Upper lobe of left lung (tissue), 6 donors: ENCODE results near the gene KRTAP10-4. TPM values are rescaled to one million over a fixed set of nuclear protein-coding genes. Genes with fewer than 3 reads are reported as not detected.
"Not testable (repeated sequence)": the region's sequence is repeated elsewhere in the genome, so short reads cannot be mapped to it uniquely, and the experiment has no call there.

Source experiments
- ATAC-seq, 2 donors: fragments of 200-7000 bp; cut with Tn5 transposase; one replicate each; pipeline ENCODE4 v1.9.1; 2022; ENCODE audit warnings: mild to moderate bottlenecking in 2 of 2, moderate library complexity in 2 of 2; ENCODE audit not compliant: low FRiP score in 2 of 2
- DNase-seq, 2 donors: peaks; one replicate each; pipeline ENCODE4 v3.0.0-alpha.2; 2019 to 2020
- H3K27ac ChIP-seq, 4 donors: fragments of 200-600 bp; sonication (generic); one replicate each; pipeline ENCODE4 v1.5.1; 2016 to 2019
- H3K27me3 ChIP-seq, 4 donors: fragments of 200-600 bp; sonication (generic); one replicate each; pipeline ENCODE4 v1.5.1; 2017 to 2019
- H3K36me3 ChIP-seq, 4 donors: fragments of 200-600 bp; sonication (generic); one replicate each; pipeline ENCODE4 v1.5.1; 2016 to 2019
- H3K4me1 ChIP-seq, 4 donors: fragments of 200-600 bp; sonication (generic); one replicate each; pipeline ENCODE4 v1.5.1; 2018 to 2019
- H3K4me3 ChIP-seq, 4 donors: fragments of 200-600 bp; sonication (generic); one replicate each; pipeline ENCODE4 v1.5.1; 2017 to 2019; ENCODE audit warnings: mild to moderate bottlenecking in 2 of 4, moderate library complexity in 1 of 4
- H3K9me3 ChIP-seq, 4 donors: fragments of 200-600 bp; sonication (generic); one replicate each; pipeline ENCODE4 v1.5.1; 2018 to 2019
- CTCF ChIP-seq, 6 experiments: fragments of 450-650 bp in 4 of 6; fragments of 200-600 bp in 2 of 6; sonication (generic) in 2 of 6; IDR thresholded peaks; one replicate each; pipeline ENCODE4 v1.5.1; 2016 to 2019; ENCODE audit warnings: antibody characterized with exemption in 6 of 6
- EP300 ChIP-seq, 4 donors: sonication (generic); formaldehyde crosslinking; IDR thresholded peaks; one replicate each; pipeline ENCODE4 v1.5.1; 2017; ENCODE audit warnings: antibody characterized with exemption in 4 of 4, control low read depth in 2 of 4
- POLR2A ChIP-seq, 4 donors: fragments of 450-650 bp; IDR thresholded peaks; one replicate each; pipeline ENCODE4 v1.5.1; 2016 to 2017; ENCODE audit warnings: antibody characterized with exemption in 4 of 4, mild to moderate bottlenecking in 2 of 4
- POLR2AphosphoS5 ChIP-seq, 2 donors: sonication (generic); formaldehyde crosslinking; IDR thresholded peaks; one replicate each; pipeline ENCODE4 v1.5.1; 2017; ENCODE audit warnings: antibody characterized with exemption in 2 of 2
- WGBS, 2 donors: methylation state at CpG; one replicate each; pipeline ENCODE4 v1.1.5; 2017 to 2018; 5-methylcytosine and 5-hydroxymethylcytosine counted together
- total RNA-seq, 6 donors: library from RNA; depleted of rRNA in 4 of 6; stranded (reverse); fragments of >200 nt in 4 of 6; gene quantifications; one replicate each; pipeline versions ENCODE4 v1.1.0 to v1.2.1, GENCODE V29; 2016 to 2021
- donor health status: DM: no; HTN: no; CAD: no; lungs with moderate emphysema.
- donor health status: DM: no; HTN: yes; CAD: no; lungs with severe emphysema.

The KRTAP10-4 gene
- total RNA-seq, 6 donors from 2014 or later, result not detected

GRCh38 chr21:44585892-44586291 is 12.4 kb downstream of the KRTAP10-4 start:
- Histone ChIP-seq H3K4me3 (no peak overlapping the region), H3K27me3 (peaks cover 0 to 5% (median 0%) of the 10 kb centered on the region in 4 donors), H3K9me3 (peaks cover 0 to 14% (median 3%) of the 10 kb centered on the region in 4 donors), H3K36me3 (no peaks in the 10 kb centered on the region), H3K27ac (no peak overlapping the region), H3K4me1 (no peaks in the 10 kb centered on the region)
- DNase-seq (no peak), ATAC-seq (no peak)
- 74 to 89% methylated on average over 2 to 3 of the region's 3 CpGs for WGBS, 2 donors
- TF ChIP-seq POLR2A (IDR thresholded peaks at IDR 0.05), result no peak
- no peak for TF ChIP-seq CTCF (IDR thresholded peaks at IDR 0.05)
- no peak for TF ChIP-seq EP300 (IDR thresholded peaks at IDR 0.05)
- TF ChIP-seq POLR2AphosphoS5 (IDR thresholded peaks at IDR 0.05), result no peak

DNA sequence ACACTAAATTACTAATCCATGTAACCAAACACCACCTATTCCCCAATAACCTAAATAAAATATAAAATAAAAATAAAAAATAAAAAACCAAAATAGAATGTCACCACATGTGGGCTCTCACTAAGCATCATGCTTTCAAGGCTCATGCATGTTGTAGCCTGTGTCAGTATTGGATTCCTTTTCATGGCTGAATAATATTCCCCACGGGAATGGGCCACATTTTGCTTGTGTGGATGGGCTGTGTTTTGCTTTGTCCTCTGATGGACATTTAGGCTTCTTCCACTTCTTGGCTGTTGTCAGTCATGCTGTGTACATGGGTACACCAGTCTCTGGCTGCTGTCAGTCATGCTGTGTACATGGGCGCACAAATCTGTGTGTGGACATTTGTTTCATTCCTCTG is 15.6 kb downstream of the KRTAP10-4 start:
- H3K4me1 ChIP-seq, result no peaks in the 10 kb centered on the region
- H3K4me3 ChIP-seq, result no peak overlapping the region
- H3K27ac ChIP-seq, result no peak overlapping the region
- DNase-seq (no peak), ATAC-seq (no peak)
- WGBS, 2 donors, result 92 to 100% methylated on average over 2 of the region's 2 CpGs
- TF ChIP-seq POLR2A (IDR thresholded peaks at IDR 0.05) (no peak), CTCF (IDR thresholded peaks at IDR 0.05) (no peak), POLR2AphosphoS5 (IDR thresholded peaks at IDR 0.05) (no peak), EP300 (IDR thresholded peaks at IDR 0.05) (no peak)
- no peaks in the 10 kb centered on the region for H3K36me3 ChIP-seq
- H3K9me3 ChIP-seq, result no peaks in the 10 kb centered on the region
- peaks cover 0 to 5% (median 0%) of the 10 kb centered on the region in 4 donors for H3K27me3 ChIP-seq

DNA sequence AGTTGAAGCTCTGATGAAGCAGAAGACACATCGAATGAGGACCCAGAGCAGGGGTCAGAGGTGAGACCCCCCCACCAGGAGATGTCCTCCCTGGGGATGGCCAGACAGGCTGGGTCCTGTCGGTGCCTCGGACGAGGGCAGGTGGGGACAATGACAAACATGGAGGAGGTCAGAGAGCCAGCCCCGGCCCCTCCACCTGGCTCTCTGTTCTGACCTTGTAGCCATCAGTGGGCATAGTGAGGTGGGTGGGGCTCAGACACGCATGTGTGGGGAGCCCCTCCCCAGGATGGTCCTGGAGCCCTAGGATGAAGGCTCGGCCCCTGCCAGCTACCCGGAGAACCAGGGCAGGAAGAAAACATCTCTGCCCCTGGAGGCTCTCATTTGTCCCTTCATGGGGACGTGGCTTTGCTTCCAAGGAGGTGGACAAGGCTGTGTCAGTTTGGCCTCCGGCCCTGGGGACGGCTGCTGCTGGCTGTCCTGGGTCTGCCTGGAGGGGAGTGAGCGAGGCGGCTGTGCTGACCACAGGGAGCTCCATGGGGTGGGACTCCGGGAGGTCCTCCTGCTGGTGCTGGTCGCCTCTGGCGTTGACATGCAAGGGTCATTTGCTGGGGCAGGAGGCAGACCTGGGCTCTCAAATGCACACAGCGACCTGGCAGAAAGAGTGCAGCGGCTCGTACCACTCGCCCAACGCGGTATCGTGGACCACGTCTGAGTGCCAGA is 16.2 kb downstream of the KRTAP10-4 start:
- no peaks in the 10 kb centered on the region for H3K4me1 ChIP-seq
- H3K27ac ChIP-seq, result no peak overlapping the region
- DNase-seq (no peak), ATAC-seq (no peak)
- TF ChIP-seq POLR2AphosphoS5 (IDR thresholded peaks at IDR 0.05) (no peak), CTCF (IDR thresholded peaks at IDR 0.05) (no peak), EP300 (IDR thresholded peaks at IDR 0.05) (no peak), POLR2A (IDR thresholded peaks at IDR 0.05) (no peak)
- WGBS, 2 donors, result 83 to 85% methylated on average over 11 to 21 of the region's 24 CpGs
- H3K27me3 ChIP-seq, result peaks cover 0 to 5% (median 0%) of the 10 kb centered on the region in 4 donors
- H3K9me3 ChIP-seq, result no peaks in the 10 kb centered on the region
- no peak overlapping the region for H3K4me3 ChIP-seq
- H3K36me3 ChIP-seq, result no peaks in the 10 kb centered on the region

GRCh38 chr21:44590311-44590721 is 16.8 kb downstream of the KRTAP10-4 start:
- no peaks in the 10 kb centered on the region for H3K36me3 ChIP-seq
- H3K4me1 ChIP-seq, result no peaks in the 10 kb centered on the region
- H3K27ac ChIP-seq, result no peak overlapping the region
- peaks cover 0 to 5% (median 0%) of the 10 kb centered on the region in 4 donors for H3K27me3 ChIP-seq
- peak in 1 of 2 donors; percentile 67 for ATAC-seq
- 85 to 100% methylated on average over 1 to 10 of the region's 10 CpGs for WGBS, 2 donors
- TF ChIP-seq CTCF (IDR thresholded peaks at IDR 0.05), result no peak
- no peak for TF ChIP-seq POLR2AphosphoS5 (IDR thresholded peaks at IDR 0.05)
- no peak for TF ChIP-seq POLR2A (IDR thresholded peaks at IDR 0.05)
- TF ChIP-seq EP300 (IDR thresholded peaks at IDR 0.05), result no peak
- no peak overlapping the region for H3K4me3 ChIP-seq
- no peak for DNase-seq
- no peaks in the 10 kb centered on the region for H3K9me3 ChIP-seq

DNA sequence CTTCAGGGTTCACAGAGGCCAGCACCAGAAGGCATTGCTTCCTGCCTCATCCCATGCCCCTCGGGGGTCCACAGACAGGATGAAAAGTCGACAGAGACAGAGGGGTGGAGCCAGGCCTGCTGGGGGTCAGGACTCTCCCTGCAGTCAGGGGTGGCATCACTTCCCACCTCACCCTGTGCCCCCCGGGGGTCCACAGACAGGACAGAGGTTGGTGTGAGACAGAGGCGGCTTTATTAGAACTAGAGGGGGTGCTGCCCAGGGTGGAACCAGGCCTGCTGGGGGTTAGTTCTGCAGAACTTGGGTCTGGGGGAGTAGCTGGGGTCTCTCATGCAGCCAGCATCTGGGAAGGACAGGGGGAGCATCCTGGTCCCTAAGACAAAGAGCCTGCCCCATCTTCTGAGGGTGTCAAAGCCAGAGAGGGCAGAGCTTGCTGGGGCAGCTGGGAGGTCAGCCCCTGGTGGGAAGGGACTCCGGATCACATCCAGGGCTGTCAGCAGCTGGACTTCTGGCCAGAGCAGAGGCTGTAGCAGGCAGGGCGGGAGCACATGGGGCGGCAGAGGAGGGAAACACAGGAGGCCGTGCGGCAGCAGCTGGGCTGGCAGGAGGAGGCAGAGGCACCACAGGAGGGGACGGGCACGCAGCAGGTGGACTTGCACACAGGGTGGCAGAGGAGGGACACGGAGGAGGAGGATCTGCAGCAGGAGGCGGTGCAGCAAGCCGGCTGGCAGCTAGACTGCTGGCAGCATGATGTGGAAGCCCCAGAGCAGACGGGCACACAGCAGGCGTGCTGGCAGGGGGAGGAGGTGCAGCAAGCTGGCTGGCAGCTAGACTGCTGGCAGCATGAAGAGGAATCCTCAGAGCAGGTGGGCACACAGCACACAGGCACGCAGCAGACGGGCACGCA is 17.6 kb downstream of the KRTAP10-4 start:
- ATAC-seq (peak in 1 of 2 donors; percentile 10), DNase-seq (peak in 1 of 2 donors; percentile 77)
- H3K4me1 ChIP-seq, H3K27ac ChIP-seq, H3K36me3 ChIP-seq, H3K27me3 ChIP-seq, H3K4me3 ChIP-seq, H3K9me3 ChIP-seq: not testable (repeated sequence)
- 61 to 82% methylated on average over 15 to 16 of the region's 19 CpGs for WGBS, 2 donors

GRCh38 chr21:44591801-44592130 is 18.2 kb downstream of the KRTAP10-4 start:
- H3K36me3 ChIP-seq, H3K27me3 ChIP-seq, ATAC-seq, H3K27ac ChIP-seq, H3K4me1 ChIP-seq, H3K9me3 ChIP-seq, H3K4me3 ChIP-seq, DNase-seq: not testable (repeated sequence)
- WGBS, 2 donors, result 78% methylated on average over 2 of the region's 4 CpGs; no CpG with 5 or more reads in 1 of the 2 donors
